Astrocyte (in vitro differentiated cells and primary cell): ENCODE results near the gene DHRS2.
"Not testable (repeated sequence)": the region's sequence is repeated elsewhere in the genome, so short reads cannot be mapped to it uniquely, and the experiment has no call there.

ENCODE experiments used
- CTCF ChIP-seq: IDR thresholded peaks from 2 replicates; pipeline ENCODE4 v1.5.1; 2011; ENCODE audit warnings: low read depth, mild to moderate bottlenecking, inconsistent platforms, low read length, moderate library complexity; ENCODE audit not compliant: insufficient read depth
- EZH2 ChIP-seq: IDR thresholded peaks from 2 replicates; pipeline ENCODE4 v1.6.1; 2012; ENCODE audit warnings: mild to moderate bottlenecking, low read length, inconsistent platforms; ENCODE audit not compliant: insufficient read depth

GRCh38 chr14:23689709-23690514 is 53.7 kb downstream of the DHRS2 start:
- TF ChIP-seq CTCF, EZH2: not testable (repeated sequence)
